Measurements from ENCODE around the gene TBC1D2.

DNA sequence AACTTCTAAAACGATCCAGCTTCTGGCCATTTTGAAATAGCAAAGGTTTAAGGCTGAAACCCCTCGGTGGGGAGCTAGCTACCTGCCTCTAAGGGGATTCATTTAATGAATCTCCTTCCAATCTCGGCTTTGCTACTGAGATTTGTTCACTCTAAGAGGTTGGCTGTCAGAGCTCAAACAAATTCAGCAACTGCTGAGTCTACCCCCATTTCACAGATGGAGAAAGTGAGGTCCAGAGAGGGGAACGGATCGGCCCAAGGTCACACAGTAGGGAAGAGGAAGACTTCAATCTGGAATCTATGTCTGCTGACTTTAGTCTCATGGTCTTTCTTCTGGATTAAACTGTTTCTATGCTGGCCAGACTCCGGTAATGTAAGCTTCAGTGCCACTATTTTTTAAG, 66.0 kb downstream of the TBC1D2 start:
- no peak for TF ChIP-seq POLR2AphosphoS5 (IDR thresholded peaks at IDR 0.05)
- TF ChIP-seq POLR2A (IDR thresholded peaks at IDR 0.05) = no peak
